ENCODE data around the gene BMPR1B.
A peak's percentile ranks its signal among the peaks of the same experiment; 100 is the strongest.

Gene BMPR1B

GRCh38 chr4:94929696-94930095 lies 171.9 kb downstream of the BMPR1B start:
- no peak overlapping the region for H4K8ac ChIP-seq (ENCODE audit: low read depth, low read length)

DNA sequence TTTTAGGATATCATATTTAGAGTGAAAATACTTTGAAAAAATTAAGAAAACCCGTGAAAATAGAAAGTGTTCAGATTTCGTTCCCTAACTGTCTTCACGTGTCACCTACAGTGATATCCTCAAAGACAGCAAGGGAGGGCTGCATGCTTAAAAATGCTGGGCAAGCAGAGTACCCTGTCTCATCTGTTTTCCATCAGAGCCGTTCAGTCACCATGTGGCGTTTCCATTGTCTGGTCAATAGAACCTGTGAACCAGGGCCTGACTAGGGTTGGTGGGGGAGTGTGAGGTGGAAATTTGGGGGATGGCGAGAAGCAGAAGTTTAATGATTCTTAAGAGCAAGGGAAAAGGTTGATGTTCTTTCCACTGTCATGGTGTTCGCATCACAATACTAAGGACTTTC lies 173.9 kb downstream of the BMPR1B start:
- no peak for DNase-seq
- Histone ChIP-seq H3K36me3 (ENCODE audit: control insufficient read depth in 1 of 2, insufficient read depth in 2 of 2, low read length in 2 of 2) (no peaks in the 10 kb centered on the region), H4K12ac (ENCODE audit: low read depth, low read length) (no peak overlapping the region), H3K27me3 (ENCODE audit: insufficient read depth, low read length) (no peaks in the 10 kb centered on the region), H4K91ac (ENCODE audit: low read depth, low read length) (no peak overlapping the region), H3K9me3 (ENCODE audit: insufficient read depth, low read depth, low read length) (no peaks in the 10 kb centered on the region), H2AK5ac (ENCODE audit: low read length) (no peak overlapping the region), H2BK12ac (ENCODE audit: low read length) (no peak overlapping the region), H2BK120ac (ENCODE audit: insufficient read depth, low read length, poor library complexity) (no peak overlapping the region), H3K4me2 (ENCODE audit: low read length) (no peak overlapping the region), H2BK5ac (ENCODE audit: low read depth, low read length, poor library complexity) (no peak overlapping the region), H3K79me1 (ENCODE audit: low read length) (no peaks in the 10 kb centered on the region), H3K14ac (ENCODE audit: low read length) (no peak overlapping the region), H3K4ac (ENCODE audit: low read depth, low read length) (no peak overlapping the region), H3K4me3 (ENCODE audit: low read depth, low read length) (no peak overlapping the region), H3K27ac (ENCODE audit: low read depth, low read length) (no peak overlapping the region), H2AFZ (ENCODE audit: insufficient read depth, low read length, poor library complexity) (no peak overlapping the region), H3K23ac (ENCODE audit: low read length) (no peak overlapping the region), H3K4me1 (ENCODE audit: control insufficient read depth in 1 of 2, insufficient read depth in 2 of 2, low read length in 2 of 2) (peaks cover 4 to 7% of the 10 kb centered on the region in 2 experiments), H4K8ac (ENCODE audit: low read depth, low read length) (no peak overlapping the region), H3K18ac (ENCODE audit: low read length) (no peak overlapping the region), H3K9ac (ENCODE audit: low read length) (no peak overlapping the region), H3K79me2 (ENCODE audit: control insufficient read depth, insufficient read depth, low read length, poor library complexity) (no peaks in the 10 kb centered on the region)
- WGBS (ENCODE audit: extremely low coverage, insufficient coverage, insufficient read length) = 100% methylated on average over 1 of the region's 7 CpGs

More at GRCh38 chr4:94929696-94930095, 171.9 kb downstream of the BMPR1B start:
- Histone ChIP-seq H3K4ac (ENCODE audit: low read depth, low read length) (no peak overlapping the region), H3K14ac (ENCODE audit: low read length) (no peak overlapping the region), H3K79me2 (ENCODE audit: control insufficient read depth, insufficient read depth, low read length, poor library complexity) (no peaks in the 10 kb centered on the region), H3K27ac (ENCODE audit: low read depth, low read length) (no peak overlapping the region), H3K36me3 (ENCODE audit: control insufficient read depth in 1 of 2, insufficient read depth in 2 of 2, low read length in 2 of 2) (no peaks in the 10 kb centered on the region), H3K9ac (ENCODE audit: low read length) (no peak overlapping the region), H3K4me1 (ENCODE audit: control insufficient read depth in 1 of 2, insufficient read depth in 2 of 2, low read length in 2 of 2) (peaks cover 4 to 7% of the 10 kb centered on the region in 2 experiments), H2AFZ (ENCODE audit: insufficient read depth, low read length, poor library complexity) (no peak overlapping the region), H3K4me3 (ENCODE audit: low read depth, low read length) (no peak overlapping the region), H3K23ac (ENCODE audit: low read length) (no peak overlapping the region), H3K18ac (ENCODE audit: low read length) (no peak overlapping the region), H3K79me1 (ENCODE audit: low read length) (no peaks in the 10 kb centered on the region), H4K12ac (ENCODE audit: low read depth, low read length) (no peak overlapping the region), H2BK120ac (ENCODE audit: insufficient read depth, low read length, poor library complexity) (no peak overlapping the region), H3K4me2 (ENCODE audit: low read length) (no peak overlapping the region), H2BK5ac (ENCODE audit: low read depth, low read length, poor library complexity) (no peak overlapping the region), H2BK12ac (ENCODE audit: low read length) (no peak overlapping the region), H2AK5ac (ENCODE audit: low read length) (no peak overlapping the region), H3K27me3 (ENCODE audit: insufficient read depth, low read length) (no peaks in the 10 kb centered on the region), H4K91ac (ENCODE audit: low read depth, low read length) (no peak overlapping the region), H3K9me3 (ENCODE audit: insufficient read depth, low read depth, low read length) (no peaks in the 10 kb centered on the region)
- WGBS (ENCODE audit: extremely low coverage, insufficient coverage, insufficient read length) = no CpG with 5 or more reads among the region's 5 CpGs
- peak; percentile 29 to 31 for DNase-seq

DNA sequence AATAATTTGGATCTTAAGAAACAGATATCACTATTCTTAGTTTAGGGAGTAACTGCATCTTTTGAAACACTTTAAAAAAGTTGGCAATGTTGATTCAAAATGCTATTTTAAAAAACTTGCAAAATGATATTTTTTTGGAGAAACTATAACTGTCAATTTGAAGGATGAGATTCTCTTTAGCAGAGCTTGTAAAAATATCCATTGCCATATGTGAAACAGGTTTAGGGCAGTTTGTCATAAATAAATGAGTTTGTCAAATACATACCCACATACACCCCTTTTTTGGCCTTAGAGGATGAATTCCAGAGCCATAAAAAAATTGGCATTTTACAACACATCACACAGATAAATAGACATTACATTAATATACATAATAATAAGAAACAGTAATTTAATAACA lies 174.6 kb downstream of the BMPR1B start:
- DNase-seq = no peak
- no peak overlapping the region for H2AK5ac ChIP-seq (ENCODE audit: low read length)
- H3K79me2 ChIP-seq (ENCODE audit: control insufficient read depth, insufficient read depth, low read length, poor library complexity) = no peaks in the 10 kb centered on the region
- H3K14ac ChIP-seq (ENCODE audit: low read length) = no peak overlapping the region
- no peaks in the 10 kb centered on the region for H3K9me3 ChIP-seq (ENCODE audit: insufficient read depth, low read depth, low read length)
- no peak overlapping the region for H3K23ac ChIP-seq (ENCODE audit: low read length)
- no peaks in the 10 kb centered on the region for H3K27me3 ChIP-seq (ENCODE audit: insufficient read depth, low read length)
- no peak overlapping the region for H4K8ac ChIP-seq (ENCODE audit: low read depth, low read length)
- H3K4me3 ChIP-seq (ENCODE audit: low read depth, low read length) = no peak overlapping the region
- H2AFZ ChIP-seq (ENCODE audit: insufficient read depth, low read length, poor library complexity) = no peak overlapping the region
- H4K91ac ChIP-seq (ENCODE audit: low read depth, low read length) = no peak overlapping the region
- no peak overlapping the region for H3K4ac ChIP-seq (ENCODE audit: low read depth, low read length)
- H3K36me3 ChIP-seq (ENCODE audit: control insufficient read depth in 1 of 2, insufficient read depth in 2 of 2, low read length in 2 of 2) = no peaks in the 10 kb centered on the region
- H3K4me2 ChIP-seq (ENCODE audit: low read length) = no peak overlapping the region
- no peaks in the 10 kb centered on the region for H3K79me1 ChIP-seq (ENCODE audit: low read length)
- H2BK120ac ChIP-seq (ENCODE audit: insufficient read depth, low read length, poor library complexity) = no peak overlapping the region
- no peak overlapping the region for H3K9ac ChIP-seq (ENCODE audit: low read length)
- H3K27ac ChIP-seq (ENCODE audit: low read depth, low read length) = no peak overlapping the region
- H3K18ac ChIP-seq (ENCODE audit: low read length) = no peak overlapping the region
- H3K4me1 ChIP-seq (ENCODE audit: control insufficient read depth in 1 of 2, insufficient read depth in 2 of 2, low read length in 2 of 2) = peaks cover 3 to 5% of the 10 kb centered on the region in 2 experiments
- H2BK12ac ChIP-seq (ENCODE audit: low read length) = no peak overlapping the region
- no peak overlapping the region for H4K12ac ChIP-seq (ENCODE audit: low read depth, low read length)
- no peak overlapping the region for H2BK5ac ChIP-seq (ENCODE audit: low read depth, low read length, poor library complexity)

- Histone ChIP-seq H3K18ac (ENCODE audit: low read length) (no peak overlapping the region), H2BK5ac (ENCODE audit: low read depth, low read length, poor library complexity) (no peak overlapping the region), H2BK120ac (ENCODE audit: insufficient read depth, low read length, poor library complexity) (no peak overlapping the region), H2AFZ (ENCODE audit: insufficient read depth, low read length, poor library complexity) (no peak overlapping the region), H4K8ac (ENCODE audit: low read depth, low read length) (no peak overlapping the region), H3K79me2 (ENCODE audit: control insufficient read depth, insufficient read depth, low read length, poor library complexity) (no peaks in the 10 kb centered on the region), H3K79me1 (ENCODE audit: low read length) (no peaks in the 10 kb centered on the region), H3K27ac (ENCODE audit: low read depth, low read length) (peak overlapping the region; percentile 17), H3K4me3 (ENCODE audit: low read depth, low read length) (no peak overlapping the region), H3K4me2 (ENCODE audit: low read length) (peak overlapping the region; percentile 40), H3K14ac (ENCODE audit: low read length) (no peak overlapping the region), H3K27me3 (ENCODE audit: insufficient read depth, low read length) (no peaks in the 10 kb centered on the region), H3K4ac (ENCODE audit: low read depth, low read length) (no peak overlapping the region), H3K9me3 (ENCODE audit: insufficient read depth, low read depth, low read length) (no peaks in the 10 kb centered on the region), H3K36me3 (ENCODE audit: control insufficient read depth in 1 of 2, insufficient read depth in 2 of 2, low read length in 2 of 2) (no peaks in the 10 kb centered on the region), H2AK5ac (ENCODE audit: low read length) (no peak overlapping the region), H3K4me1 (ENCODE audit: control insufficient read depth in 1 of 2, insufficient read depth in 2 of 2, low read length in 2 of 2) (peaks cover 0 to 2% of the 10 kb centered on the region in 2 experiments), H4K91ac (ENCODE audit: low read depth, low read length) (no peak overlapping the region), H3K23ac (ENCODE audit: low read length) (no peak overlapping the region), H2BK12ac (ENCODE audit: low read length) (no peak overlapping the region), H4K12ac (ENCODE audit: low read depth, low read length) (no peak overlapping the region), H3K9ac (ENCODE audit: low read length) (no peak overlapping the region)
- peak in 1 of 2 donors; percentile 66 for DNase-seq
- no CpG with 5 or more reads among the region's 4 CpGs for WGBS (ENCODE audit: extremely low coverage, insufficient coverage, insufficient read length)
These were observed 176.0 kb downstream of the BMPR1B start for GRCh38 chr4:94933799-94934198.

Data from trophoblast cell (in vitro differentiated cells and primary cell).